HUDEP-2 (cell line): ENCODE results near the gene DUSP16.
A peak's percentile ranks its signal among the peaks of the same experiment; 100 is the strongest.

Experiments
- DNase-seq, 76 experiments: peaks; one replicate each; lab custom pipeline; 2025; ENCODE audit not compliant: unreplicated experiment in 76 of 76; lab: John Stamatoyannopoulos, UW

Gene DUSP16

GRCh38 chr12:12447236-12447635, 115.4 kb downstream of the DUSP16 start:
- DNase-seq = no peak

DNA sequence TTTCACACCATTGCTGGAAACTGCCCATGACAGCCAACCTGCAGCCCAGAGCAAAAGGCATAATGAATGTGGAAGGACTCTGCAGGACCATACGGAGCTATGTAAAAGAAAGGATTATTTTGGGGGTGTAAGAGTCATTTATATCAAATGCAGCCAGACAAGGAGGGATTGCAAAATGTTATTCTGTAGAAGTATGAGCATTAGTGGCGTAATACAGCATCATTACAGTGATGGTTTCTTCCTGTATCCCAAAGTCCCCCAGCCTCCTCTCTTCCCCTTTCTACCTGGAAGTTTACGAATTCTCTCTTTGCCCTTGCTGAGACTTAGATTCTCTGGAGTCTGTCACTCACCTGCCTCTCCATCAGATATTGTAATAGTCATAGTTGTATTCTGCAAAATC, 115.9 kb downstream of the DUSP16 start:
- no peak for DNase-seq

DNA sequence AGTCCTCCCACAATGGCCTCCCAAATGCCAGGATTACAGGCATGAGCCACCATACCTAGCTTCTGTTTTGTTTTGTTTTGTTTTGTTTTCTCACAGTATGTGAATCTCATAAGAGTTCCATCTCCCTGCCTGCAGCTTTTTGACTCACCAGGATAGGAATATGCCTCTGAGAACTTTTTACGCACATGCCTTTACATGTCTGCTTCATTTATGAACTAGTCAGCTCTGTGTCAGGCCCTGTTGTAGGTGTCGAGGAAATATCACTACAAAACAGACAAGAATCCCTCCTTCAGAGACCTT, 116.8 kb downstream of the DUSP16 start:
- no peak for DNase-seq

DNA sequence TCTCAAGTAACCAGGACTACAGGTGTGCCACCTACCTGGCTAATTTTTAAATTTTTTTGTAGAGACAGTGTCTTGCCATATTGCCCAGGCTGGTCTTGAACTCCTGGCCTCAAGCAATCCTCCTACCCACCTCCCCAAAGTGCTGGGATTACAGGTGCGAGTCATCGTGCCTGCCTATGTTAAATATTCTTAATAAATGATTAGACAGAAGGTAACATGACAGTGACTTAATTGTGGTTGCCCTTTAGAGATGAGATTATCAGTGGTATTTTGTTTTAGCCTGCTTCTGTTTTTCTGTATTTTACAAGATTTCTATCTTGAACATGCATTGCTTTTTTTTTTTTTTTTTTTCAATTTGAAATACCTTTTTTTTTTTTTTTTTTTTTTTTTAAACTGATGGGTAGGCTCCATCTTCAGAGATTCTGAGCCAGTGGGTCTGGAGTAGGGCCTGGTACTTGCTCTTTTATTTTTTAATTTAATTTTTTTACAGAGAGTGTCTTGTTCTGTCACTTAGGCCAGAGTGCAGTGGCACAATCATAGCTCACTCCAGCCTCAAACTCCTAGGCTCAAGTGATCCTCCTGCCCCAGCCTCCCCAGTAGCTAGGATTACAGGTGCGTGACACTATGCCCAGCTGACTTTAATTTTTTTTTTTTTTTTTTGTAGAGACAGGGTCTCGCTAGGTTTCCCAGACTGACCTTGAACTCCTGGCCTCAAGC, 117.3 kb downstream of the DUSP16 start:
- DNase-seq = no peak

GRCh38 chr12:12443431-12443878, 119.2 kb downstream of the DUSP16 start:
- no peak for DNase-seq

GRCh38 chr12:12442548-12443071, 120.1 kb downstream of the DUSP16 start:
- peak in 7 of 76 experiments; percentile 9 to 55 (median 42) for DNase-seq

DNA sequence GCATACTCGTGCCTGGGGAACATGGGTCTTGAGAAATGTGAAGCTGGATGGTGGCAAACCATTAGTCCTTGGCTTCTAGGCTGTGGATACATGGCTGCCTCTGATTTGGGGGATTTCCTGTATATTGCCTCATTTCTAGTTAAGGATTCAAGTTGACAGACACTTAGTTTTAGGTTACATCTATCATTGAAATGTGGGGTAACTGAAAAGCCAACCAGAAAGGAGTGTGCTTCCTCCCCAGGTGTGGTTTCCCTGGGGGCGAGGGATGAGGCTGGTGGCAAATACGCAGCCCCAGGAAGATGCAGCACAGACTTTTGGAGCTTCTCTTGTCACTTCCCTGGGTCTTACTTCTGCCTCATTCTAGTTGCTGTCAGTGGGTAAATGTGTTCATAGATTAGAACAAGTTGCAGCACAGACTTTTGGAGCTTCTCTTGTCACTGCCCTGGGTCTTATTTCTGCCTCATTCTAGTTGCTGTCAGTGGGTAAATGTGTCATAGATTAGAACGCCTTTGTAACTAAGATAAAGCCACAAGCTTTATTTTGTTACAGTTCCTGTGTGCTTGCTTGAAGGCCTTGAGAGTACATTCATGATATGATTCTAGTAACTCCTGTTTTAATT, 120.7 kb downstream of the DUSP16 start:
- DNase-seq = peak in 51 of 76 experiments; percentile 5 to 85 (median 47)

DNA sequence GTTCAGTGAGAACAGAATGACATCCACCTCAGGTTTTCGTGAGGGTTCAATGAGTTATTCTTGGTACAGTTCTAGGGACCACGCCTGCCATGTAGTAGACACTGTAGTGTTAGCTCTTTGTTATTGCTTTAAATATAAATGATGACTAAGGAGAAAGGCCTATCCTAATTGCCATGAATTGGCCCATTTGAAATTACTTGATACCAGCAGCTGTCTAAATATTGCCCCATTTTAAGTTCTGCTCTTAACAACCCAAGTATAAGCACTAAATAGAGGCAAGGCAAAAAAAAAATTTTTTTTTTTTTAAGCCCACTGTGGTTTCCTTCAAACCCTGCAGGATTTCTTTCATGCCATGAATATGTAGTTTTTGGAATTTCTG, 121.2 kb downstream of the DUSP16 start:
- DNase-seq = no peak

DNA sequence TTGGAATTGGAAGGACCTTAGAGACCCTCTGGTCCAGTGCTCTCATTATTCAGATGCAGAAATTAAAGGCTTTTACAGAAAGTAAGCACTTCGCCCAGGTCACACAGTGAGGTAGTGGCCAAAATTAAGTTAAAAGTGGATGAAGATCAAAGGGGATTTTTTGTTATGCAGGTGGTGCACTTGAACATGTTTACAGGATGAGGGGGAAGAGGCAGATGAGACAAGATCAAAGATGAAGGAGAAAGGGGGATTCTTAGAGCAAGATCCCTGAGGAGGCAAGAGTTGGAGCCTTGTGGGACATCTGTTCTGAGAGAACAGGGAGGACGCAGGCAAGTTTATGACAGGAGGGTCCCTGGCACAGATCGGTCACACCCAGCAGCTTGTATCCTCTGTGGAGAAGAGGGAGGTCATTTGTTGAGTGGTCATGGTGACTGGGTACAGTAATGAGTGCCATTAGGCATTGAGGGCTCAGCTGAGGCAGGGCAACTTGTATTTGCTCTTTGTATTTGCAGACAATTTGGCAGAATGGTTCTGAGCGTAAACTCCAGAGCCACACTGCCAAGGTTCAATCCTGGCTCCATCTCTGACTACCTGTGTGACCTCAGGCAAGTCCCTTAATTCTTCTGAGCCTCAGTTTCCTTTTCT, 121.8 kb downstream of the DUSP16 start:
- DNase-seq = no peak

DNA sequence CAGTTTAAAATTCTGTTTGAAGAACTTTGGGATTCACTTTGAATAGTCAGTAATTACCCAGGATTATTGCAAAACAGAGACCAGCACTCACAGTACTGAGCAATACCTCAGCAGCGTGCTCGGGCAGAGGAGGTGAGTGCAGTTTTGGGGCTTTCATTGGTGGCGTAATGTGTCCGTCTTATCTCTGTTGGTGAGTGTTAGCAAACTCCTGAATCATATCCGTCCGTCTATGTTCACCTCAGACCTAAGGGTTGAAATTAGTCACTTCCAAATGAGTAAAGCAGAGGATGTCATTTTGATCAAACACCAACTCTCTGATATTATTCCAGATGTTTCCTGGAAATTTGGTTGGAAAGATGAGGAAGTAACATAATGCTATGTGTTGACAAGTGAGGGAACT, 123.0 kb downstream of the DUSP16 start:
- DNase-seq = no peak

DNA sequence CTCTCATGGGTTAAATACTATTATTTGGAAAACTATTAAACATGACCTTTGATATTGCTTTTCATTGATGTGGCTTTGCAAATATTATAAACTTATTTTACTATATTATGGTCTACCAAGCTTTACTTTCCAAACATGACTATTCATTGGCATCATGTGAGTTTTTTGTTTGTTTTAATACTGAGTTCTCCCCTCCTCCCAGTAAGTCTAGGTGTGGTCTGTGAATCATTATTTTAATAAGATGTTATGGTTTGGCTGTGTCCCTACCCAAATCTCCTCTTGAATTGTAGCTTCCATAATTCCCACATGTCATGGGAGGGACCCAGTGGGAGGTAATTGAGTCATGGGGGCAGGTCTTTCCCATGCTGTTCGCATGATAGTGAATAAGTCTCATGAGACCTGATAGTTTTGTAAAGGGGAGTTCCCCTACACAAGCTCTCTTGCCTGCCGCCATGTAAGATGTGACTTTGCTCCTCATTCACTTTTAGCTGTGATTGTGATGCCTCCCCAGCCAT, 125.8 kb downstream of the DUSP16 start:
- DNase-seq = no peak

GRCh38 chr12:12433203-12433731, 129.4 kb downstream of the DUSP16 start:
- no peak for DNase-seq

DNA sequence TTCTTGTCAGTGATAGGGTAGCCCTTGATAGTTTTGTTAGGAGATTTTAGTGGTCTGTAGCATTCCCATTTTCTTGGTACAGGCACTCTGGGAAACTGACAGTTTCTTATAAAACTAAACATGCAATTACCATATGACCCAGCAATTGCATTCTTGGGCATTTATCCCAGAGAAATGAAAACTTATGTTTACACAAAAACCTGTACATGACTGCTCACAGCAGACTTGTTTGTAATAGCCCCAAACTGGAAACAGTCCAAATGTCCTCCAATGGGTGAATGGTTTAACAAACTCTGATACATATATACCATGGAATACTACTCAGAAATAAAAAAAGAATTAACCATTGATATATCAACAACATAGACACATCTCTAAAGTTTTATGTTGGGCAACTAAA, 130.3 kb downstream of the DUSP16 start:
- no peak for DNase-seq

GRCh38 chr12:12428961-12429657, 133.6 kb downstream of the DUSP16 start:
- no peak for DNase-seq

- DNase-seq = no peak
These were observed 134.6 kb downstream of the DUSP16 start for GRCh38 chr12:12428047-12428446.

DNA sequence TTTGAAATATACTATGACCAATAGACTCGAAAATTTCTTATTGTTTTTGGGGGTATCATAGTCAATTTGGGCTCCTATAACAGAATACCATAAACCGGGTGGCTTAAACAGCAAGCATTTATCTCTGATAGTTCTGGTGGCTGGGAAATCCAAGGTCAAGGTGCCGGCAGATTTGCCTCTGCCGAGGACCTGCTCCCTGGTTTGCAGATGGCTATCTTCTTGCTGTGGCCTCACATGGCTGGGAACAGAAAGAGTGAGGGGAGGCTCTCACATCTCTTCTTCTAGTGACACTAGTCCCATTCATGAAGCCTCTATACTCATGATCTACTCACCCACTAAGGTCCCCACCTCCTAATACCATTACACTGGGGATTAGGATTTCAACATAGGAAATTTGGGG, 135.1 kb downstream of the DUSP16 start:
- DNase-seq = no peak

GRCh38 chr12:12425616-12426015, 137.0 kb downstream of the DUSP16 start:
- no peak for DNase-seq

DNA sequence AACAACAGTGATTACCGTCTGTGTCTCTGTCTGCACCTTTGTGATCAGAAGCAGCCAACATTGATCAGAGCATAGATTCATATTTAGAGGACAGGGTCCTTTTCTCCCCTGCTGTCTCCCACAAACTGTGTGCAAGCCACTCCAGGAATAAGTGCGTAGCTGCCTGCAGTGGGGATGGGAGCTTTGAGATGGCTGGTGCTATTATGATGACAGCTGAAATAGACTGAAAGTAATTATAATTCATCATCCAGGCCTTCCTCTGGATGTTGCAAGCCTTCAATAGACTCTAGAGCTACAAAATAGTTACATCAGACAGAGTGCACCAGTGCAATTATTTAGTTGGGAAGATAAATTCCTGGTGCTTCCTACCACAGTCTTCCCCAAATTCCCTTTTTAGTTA, 137.7 kb downstream of the DUSP16 start:
- no peak for DNase-seq
